Spleen (tissue), 11 donors: ENCODE results near the gene SEL1L3. TPM values are rescaled to one million over a fixed set of nuclear protein-coding genes. Genes with fewer than 3 reads are reported as not detected.

Experiments used
- DNase-seq: peaks from one replicate; pipeline ENCODE4 v3.0.0-alpha.2; 2020
- H3K27ac ChIP-seq, 8 donors: fragments of 200-600 bp; sonication (generic) in 7 of 8; 1 replicate in 4 of 8; 2 replicates in 4 of 8; pipeline versions ENCODE4 v1.5.0 to v1.8.0; 2016 to 2021; ENCODE audit warnings: inconsistent platforms in 4 of 8, mild to moderate bottlenecking in 4 of 8, moderate library complexity in 1 of 8
- H3K27me3 ChIP-seq, 7 donors: fragments of 200-600 bp; sonication (generic) in 6 of 7; replicated peaks in 1 of 7; 1 replicate in 4 of 7; 2 replicates in 3 of 7; pipeline versions ENCODE4 v1.5.0 to v1.8.0; 2016 to 2021; ENCODE audit warnings: inconsistent platforms in 3 of 7, mild to moderate bottlenecking in 1 of 7
- H3K36me3 ChIP-seq, 6 donors: fragments of 200-600 bp; sonication (generic) in 5 of 6; 1 replicate in 4 of 6; 2 replicates in 2 of 6; pipeline versions ENCODE4 v1.5.0 to v1.8.0; 2016 to 2021; ENCODE audit warnings: inconsistent platforms in 2 of 6
- H3K4me1 ChIP-seq, 6 donors: fragments of 200-600 bp; sonication (generic) in 5 of 6; 1 replicate in 3 of 6; 2 replicates in 3 of 6; pipeline versions ENCODE4 v1.5.0 to v1.8.0; 2016 to 2021; ENCODE audit warnings: inconsistent platforms in 3 of 6
- H3K4me3 ChIP-seq, 8 donors: fragments of 200-600 bp; sonication (generic) in 7 of 8; 1 replicate in 4 of 8; 2 replicates in 4 of 8; pipeline versions ENCODE4 v1.5.0 to v1.8.0; 2016 to 2021; ENCODE audit warnings: inconsistent platforms in 4 of 8, mild to moderate bottlenecking in 4 of 8, moderate library complexity in 2 of 8
- H3K9me3 ChIP-seq, 8 donors: fragments of 200-600 bp; sonication (generic) in 7 of 8; 1 replicate in 4 of 8; 2 replicates in 4 of 8; pipeline versions ENCODE4 v1.5.0 to v1.8.0; 2016 to 2021; ENCODE audit warnings: inconsistent platforms in 4 of 8
- POLR2A ChIP-seq, 3 donors: fragments of 450-650 bp; IDR thresholded peaks; one replicate each; pipeline ENCODE4 v1.5.1; 2017; ENCODE audit warnings: antibody characterized with exemption in 3 of 3, mild to moderate bottlenecking in 1 of 3
- POLR2AphosphoS5 ChIP-seq, 3 donors: sonication (generic); formaldehyde crosslinking; IDR thresholded peaks; one replicate each; pipeline ENCODE4 v1.5.1; 2017; ENCODE audit warnings: antibody characterized with exemption in 3 of 3
- WGBS, 5 donors: extraction: QIAGEN DNeasy Blood & Tissue Kit in 3 of 5; methylation state at CpG; one replicate each; pipeline versions ENCODE4 v1.1.5 to v1.1.7; 2013 to 2018; 5-methylcytosine and 5-hydroxymethylcytosine counted together
- intact Hi-C: fragments of 100-400 bp; cut with DNase I; formaldehyde crosslinking; loops from one replicate; pipeline ENCODE4 v1.15.0; 2023; ENCODE audit warnings: low total_unique reads
- polyA plus RNA-seq, 3 donors: library from polyadenylated mRNA; stranded (reverse); fragments of 200-250 nt; gene quantifications; one replicate each; pipeline ENCODE4 v1.2.1, GENCODE V29; 2013
- total RNA-seq, 7 donors: library from RNA; depleted of rRNA in 3 of 7; stranded (reverse); fragments of >200 nt in 3 of 7; fragmentation: NEBNext Ultra II Directional in 4 of 7; extraction: Animal tissue kit (Norgen Biotek cat#: 25700) in 4 of 7; gene quantifications; one replicate each; pipeline versions ENCODE4 v1.1.0 to v1.2.1, GENCODE V29; 2016 to 2021
- TF ChIP-seq, protein P1 (sequence below), 11 experiments: fragments of 200-600 bp in 7 of 11; fragments of 450-650 bp in 4 of 11; sonication (generic) in 4 of 11; IDR thresholded peaks in 8 of 11; conservative IDR thresholded peaks in 3 of 11; 1 replicate in 7 of 11; 2 replicates in 4 of 11; pipeline versions ENCODE4 v1.4.0 to v1.8.0; 2016 to 2021; ENCODE audit warnings: antibody characterized with exemption in 11 of 11, inconsistent platforms in 4 of 11, mild to moderate bottlenecking in 1 of 11
- donor health status: healthy with polysubstance abuse.
- donor health status: DM: no; HTN: no; CAD: no; lungs with moderate emphysema.
- donor health status: DM: no; HTN: no; CAD: no.
- donor health status: Bipolar disorder and iron deficiency.
- donor health status: healthy.
- donor health status: DM: no; HTN: no; CAD: no.
- donor health status: DM: yes; HTN: yes; CAD: no.

The SEL1L3 gene
- total and polyA plus RNA-seq, 10 donors: 59.0 to 319 (median 127) TPM

GRCh38 chr4:25905371-25905770 is 42.6 kb upstream of the SEL1L3 start:
- Histone ChIP-seq H3K4me3 (no peak overlapping the region), H3K4me1 (peaks cover 3 to 27% (median 19%) of the 10 kb centered on the region in 6 donors), H3K27me3 (no peaks in the 10 kb centered on the region), H3K36me3 (no peaks in the 10 kb centered on the region), H3K27ac (peak overlapping the region in 7 of 8 donors; percentile 35 to 85 (median 61)), H3K9me3 (no peaks in the 10 kb centered on the region)
- intact Hi-C loops: no loop called here
- no peak for DNase-seq
- 92 to 99% (median 95%) methylated on average over 4 of the region's 4 CpGs for WGBS, 5 donors
- no peak for TF ChIP-seq POLR2AphosphoS5 (IDR thresholded peaks at IDR 0.05)
- no peak for TF ChIP-seq POLR2A (IDR thresholded peaks at IDR 0.05)
- TF ChIP-seq, protein P1, sequence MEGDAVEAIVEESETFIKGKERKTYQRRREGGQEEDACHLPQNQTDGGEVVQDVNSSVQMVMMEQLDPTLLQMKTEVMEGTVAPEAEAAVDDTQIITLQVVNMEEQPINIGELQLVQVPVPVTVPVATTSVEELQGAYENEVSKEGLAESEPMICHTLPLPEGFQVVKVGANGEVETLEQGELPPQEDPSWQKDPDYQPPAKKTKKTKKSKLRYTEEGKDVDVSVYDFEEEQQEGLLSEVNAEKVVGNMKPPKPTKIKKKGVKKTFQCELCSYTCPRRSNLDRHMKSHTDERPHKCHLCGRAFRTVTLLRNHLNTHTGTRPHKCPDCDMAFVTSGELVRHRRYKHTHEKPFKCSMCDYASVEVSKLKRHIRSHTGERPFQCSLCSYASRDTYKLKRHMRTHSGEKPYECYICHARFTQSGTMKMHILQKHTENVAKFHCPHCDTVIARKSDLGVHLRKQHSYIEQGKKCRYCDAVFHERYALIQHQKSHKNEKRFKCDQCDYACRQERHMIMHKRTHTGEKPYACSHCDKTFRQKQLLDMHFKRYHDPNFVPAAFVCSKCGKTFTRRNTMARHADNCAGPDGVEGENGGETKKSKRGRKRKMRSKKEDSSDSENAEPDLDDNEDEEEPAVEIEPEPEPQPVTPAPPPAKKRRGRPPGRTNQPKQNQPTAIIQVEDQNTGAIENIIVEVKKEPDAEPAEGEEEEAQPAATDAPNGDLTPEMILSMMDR (IDR thresholded peaks at IDR 0.05 in 8 of 11, conservative IDR thresholded peaks at IDR 0.05 in 3 of 11): no peak

- H3K4me3 ChIP-seq: no peak overlapping the region
- intact Hi-C loops: no loop called here
- no peak for DNase-seq
- H3K36me3 ChIP-seq: no peaks in the 10 kb centered on the region
- H3K27ac ChIP-seq: peak overlapping the region in 7 of 8 donors; percentile 32 to 85 (median 61)
- no peaks in the 10 kb centered on the region for H3K27me3 ChIP-seq
- TF ChIP-seq POLR2A (IDR thresholded peaks at IDR 0.05): no peak
- TF ChIP-seq POLR2AphosphoS5 (IDR thresholded peaks at IDR 0.05): no peak
- TF ChIP-seq, protein P1 (IDR thresholded peaks at IDR 0.05 in 8 of 11, conservative IDR thresholded peaks at IDR 0.05 in 3 of 11): no peak
- no peaks in the 10 kb centered on the region for H3K9me3 ChIP-seq
- H3K4me1 ChIP-seq: peaks cover 3 to 27% (median 19%) of the 10 kb centered on the region in 6 donors
- 83 to 90% (median 84%) methylated on average over 3 of the region's 3 CpGs for WGBS, 5 donors
Measured at GRCh38 chr4:25904748-25905082, 41.9 kb upstream of the SEL1L3 start.

- intact Hi-C loops: no loop called here
- Histone ChIP-seq H3K27ac (peak overlapping the region; percentile 15 to 85 (median 56)), H3K4me3 (no peak overlapping the region), H3K4me1 (peaks cover 3 to 27% (median 19%) of the 10 kb centered on the region in 6 donors), H3K9me3 (no peaks in the 10 kb centered on the region), H3K27me3 (no peaks in the 10 kb centered on the region), H3K36me3 (no peaks in the 10 kb centered on the region)
- 58 to 83% (median 74%) methylated on average over 8 of the region's 8 CpGs for WGBS, 5 donors
- DNase-seq: no peak
- no peak for TF ChIP-seq POLR2AphosphoS5 (IDR thresholded peaks at IDR 0.05)
- TF ChIP-seq, protein P1 (IDR thresholded peaks at IDR 0.05 in 8 of 11, conservative IDR thresholded peaks at IDR 0.05 in 3 of 11): no peak
- TF ChIP-seq POLR2A (IDR thresholded peaks at IDR 0.05): no peak
Measured at GRCh38 chr4:25903900-25904747, 41.3 kb upstream of the SEL1L3 start.

DNA sequence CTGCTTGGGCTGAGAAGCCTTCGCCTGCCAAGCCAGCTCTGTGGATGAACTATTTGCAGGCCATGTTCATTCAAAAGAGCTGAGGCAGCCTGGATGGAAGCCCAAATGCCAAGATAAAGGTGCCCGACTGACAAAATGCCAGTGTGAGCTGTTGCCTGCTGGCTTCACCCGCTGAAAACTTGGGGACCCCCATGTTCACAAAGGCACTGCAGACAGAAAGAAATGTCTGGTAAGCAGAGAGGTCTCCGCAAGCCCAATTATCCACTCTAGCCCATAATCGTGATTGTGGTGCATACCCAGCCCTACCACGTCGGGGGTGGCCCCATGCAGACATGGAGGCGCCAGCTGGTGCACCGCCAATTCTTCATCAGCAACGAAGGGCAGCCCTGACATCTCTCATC is 38.2 kb upstream of the SEL1L3 start:
- WGBS, 5 donors: 86 to 94% (median 93%) methylated on average over 10 of the region's 10 CpGs
- TF ChIP-seq POLR2A (IDR thresholded peaks at IDR 0.05) (no peak), POLR2AphosphoS5 (IDR thresholded peaks at IDR 0.05) (no peak)
- TF ChIP-seq, protein P1 (IDR thresholded peaks at IDR 0.05 in 8 of 11, conservative IDR thresholded peaks at IDR 0.05 in 3 of 11): no peak

More for the DNA sequence above, 38.2 kb upstream of the SEL1L3 start:
- Histone ChIP-seq H3K4me1 (peaks cover 3 to 26% (median 19%) of the 10 kb centered on the region in 6 donors), H3K27ac (no peak overlapping the region), H3K36me3 (no peaks in the 10 kb centered on the region), H3K27me3 (no peaks in the 10 kb centered on the region), H3K9me3 (no peaks in the 10 kb centered on the region), H3K4me3 (no peak overlapping the region)
- intact Hi-C loops: no loop called here
- DNase-seq: no peak
